Measurements from ENCODE around the gene DACT1.

Gene DACT1

DNA sequence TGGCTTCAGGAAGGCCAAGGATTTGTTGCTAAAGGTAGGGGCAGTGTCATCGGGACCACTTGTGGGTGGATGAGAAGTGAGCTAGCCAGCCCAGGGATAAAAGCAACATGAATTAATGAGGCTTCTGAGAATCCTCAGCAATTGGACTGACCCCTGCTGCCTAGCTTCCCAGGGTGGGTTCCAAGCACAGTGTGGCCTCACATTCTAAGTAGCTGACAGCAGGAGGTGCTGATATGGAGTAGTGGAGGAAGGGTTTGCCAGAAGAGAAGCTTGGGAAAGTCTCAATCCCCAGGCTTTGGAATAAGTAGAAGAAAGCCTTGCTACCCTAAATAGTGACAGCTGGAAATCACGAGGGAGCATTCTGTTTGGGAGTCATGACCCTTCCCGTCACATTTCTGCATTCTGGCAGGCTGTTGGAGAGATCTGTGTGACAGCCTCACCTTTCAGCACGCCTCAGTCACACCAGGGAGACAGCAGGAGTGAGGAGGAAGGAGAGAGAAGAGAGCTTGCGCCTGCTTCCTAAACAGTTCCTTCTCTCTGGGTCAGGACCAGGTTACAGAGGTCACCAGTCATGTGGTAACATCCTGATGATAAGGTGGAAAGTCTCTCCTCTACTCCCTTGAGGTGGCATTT is 31.2 kb downstream of the DACT1 start:
- no peak for DNase-seq

DNA sequence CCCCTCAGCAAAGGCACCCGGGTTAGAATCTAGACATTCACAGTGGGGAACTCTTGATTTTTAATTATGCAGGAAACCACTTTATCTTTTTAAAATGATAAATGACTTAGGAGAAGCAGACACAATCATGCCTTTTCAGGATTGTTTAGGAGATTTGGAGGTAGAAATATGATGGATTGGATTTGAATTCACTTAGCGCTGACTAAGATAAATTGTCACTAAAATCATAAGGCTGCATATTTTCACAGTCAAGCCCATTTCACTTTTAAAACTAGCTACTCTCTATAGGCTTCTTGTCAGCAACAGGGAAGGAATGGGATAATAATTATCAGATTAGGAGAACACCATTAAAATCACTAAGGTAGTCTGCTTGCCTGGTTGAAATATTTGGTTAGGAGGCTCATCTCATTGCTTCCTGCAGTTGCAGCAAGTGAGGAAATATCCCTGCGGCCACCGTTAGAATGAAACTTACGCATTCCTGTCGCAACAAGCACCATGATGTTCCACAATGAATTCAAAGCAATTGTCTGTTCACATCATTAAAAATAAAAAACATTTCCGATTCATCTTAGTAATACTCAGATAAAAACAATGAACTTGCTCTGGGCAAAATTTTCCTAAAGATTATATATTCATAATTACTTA is 31.9 kb downstream of the DACT1 start:
- DNase-seq = no peak

DNA sequence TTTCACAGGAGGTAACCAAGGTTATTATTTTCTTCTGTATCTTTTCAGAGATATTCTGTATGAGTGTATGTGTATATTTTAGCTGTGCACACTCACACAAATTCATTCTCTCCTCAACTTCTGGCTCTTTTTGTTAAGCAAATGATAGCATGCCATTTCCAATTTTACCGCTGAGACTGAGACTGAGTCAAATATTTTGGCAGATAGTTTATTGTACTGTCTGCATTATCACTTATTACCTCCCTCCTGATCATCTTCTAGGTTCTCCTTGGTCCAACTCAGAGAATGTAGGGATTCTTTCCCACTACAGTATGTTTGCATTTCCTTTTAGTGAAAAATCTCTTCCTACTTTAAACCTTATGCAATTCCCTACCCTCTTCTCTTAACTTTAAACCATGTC is 33.3 kb downstream of the DACT1 start:
- DNase-seq = no peak

DNA sequence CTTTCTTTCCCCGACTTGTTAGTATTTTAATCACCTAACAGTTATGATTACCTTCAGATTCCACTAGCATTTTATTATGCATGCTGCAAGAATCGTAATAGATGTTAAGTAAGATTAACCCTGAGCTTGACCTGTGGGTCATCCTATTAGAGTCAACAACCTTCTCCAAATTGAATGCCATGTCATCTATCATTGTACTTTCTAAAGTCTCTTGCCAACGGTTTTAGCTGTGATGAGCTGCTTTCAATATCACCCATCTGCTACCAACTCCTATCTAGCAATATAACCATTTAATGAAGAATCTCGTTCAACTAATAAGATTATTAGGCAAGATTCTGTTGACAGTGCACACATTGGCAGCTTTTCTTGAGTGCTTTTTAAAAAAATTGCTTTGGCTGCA is 33.7 kb downstream of the DACT1 start:
- no peak for DNase-seq

GRCh38 chr14:58673722-58674121 is 36.0 kb downstream of the DACT1 start:
- no peak for DNase-seq

DNA sequence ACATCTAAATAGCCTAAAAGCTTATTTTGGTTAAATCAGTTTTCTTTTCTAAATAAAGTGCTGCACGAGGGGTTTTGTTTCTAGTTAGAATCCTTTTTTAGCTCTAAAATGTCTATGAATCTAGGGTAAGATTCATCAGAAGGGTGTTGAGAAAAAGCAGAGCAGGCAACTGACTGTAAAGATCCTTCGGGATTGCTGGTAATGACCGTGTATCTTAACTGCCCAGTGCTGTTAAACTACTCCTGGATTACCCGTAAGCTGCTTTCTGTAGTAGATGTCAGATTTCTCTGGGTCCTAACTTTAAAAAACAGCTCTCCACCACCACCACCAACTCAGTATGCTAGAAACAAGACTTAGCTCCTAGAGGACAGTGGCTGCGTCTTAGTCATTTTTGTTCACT is 39.2 kb downstream of the DACT1 start:
- DNase-seq = no peak

- DNase-seq = no peak
Observed at GRCh38 chr14:58677517-58677916, 39.8 kb downstream of the DACT1 start.

GRCh38 chr14:58677996-58678395 is 40.2 kb downstream of the DACT1 start:
- no peak for DNase-seq

- no peak for DNase-seq
Observed at GRCh38 chr14:58680698-58681097, 42.9 kb downstream of the DACT1 start.

GRCh38 chr14:58687232-58687795 is 49.6 kb downstream of the DACT1 start:
- DNase-seq = no peak

DNA sequence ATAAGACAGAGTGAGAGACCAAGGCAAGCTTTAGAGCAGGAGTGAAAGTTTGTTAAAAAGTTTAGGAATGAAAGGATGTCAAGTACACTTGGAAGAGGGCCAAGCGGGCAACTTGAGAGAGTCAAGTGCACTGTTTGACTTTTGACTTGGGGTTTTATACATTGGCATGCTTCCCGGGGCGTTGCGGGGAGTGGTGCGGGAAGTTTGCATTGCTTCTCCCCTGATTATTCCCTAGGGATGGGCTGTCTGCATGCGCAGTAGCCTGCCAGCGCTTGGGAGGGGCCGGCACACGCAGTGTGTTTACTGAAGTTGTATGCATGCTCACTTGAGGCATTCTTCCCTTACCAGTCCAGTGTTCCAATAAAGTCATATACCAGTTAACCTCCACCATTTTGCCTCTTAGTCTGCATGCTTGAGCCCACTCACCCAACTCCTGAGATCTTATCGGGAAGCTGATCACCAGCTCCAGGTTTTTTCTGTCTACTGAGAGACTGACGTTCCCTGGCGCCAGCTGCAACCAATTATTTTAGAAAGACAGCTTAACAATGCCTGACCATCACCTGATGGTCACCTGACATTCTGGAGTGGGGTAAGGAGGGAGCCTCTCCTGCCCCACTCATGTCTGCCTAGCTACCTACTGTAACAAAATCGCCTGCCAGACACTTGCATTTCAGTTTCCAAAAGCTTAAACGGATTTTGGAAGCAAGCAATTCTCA is 53.2 kb downstream of the DACT1 start:
- no peak for DNase-seq

GRCh38 chr14:58693048-58693447 is 55.3 kb downstream of the DACT1 start:
- no peak for DNase-seq

DNA sequence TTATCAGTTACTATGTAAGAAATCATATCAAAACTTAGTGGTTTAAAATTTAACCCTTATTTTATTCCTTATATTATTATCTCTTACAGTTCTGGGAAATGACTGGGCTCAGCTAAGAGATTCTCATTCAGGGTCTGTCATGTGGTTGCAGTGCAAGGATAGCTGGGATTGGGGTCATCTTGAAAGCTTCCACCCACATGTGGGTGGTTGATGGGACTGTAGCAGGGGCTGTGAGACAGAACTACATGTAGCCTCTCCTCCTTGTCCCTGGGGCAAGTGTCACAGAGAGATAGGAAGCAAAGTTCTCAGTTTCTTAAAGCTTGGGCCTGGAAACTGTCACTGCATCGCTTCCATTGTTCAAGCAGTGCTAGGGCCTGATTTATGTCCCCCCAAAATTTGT is 57.8 kb downstream of the DACT1 start:
- no peak for DNase-seq

DNA sequence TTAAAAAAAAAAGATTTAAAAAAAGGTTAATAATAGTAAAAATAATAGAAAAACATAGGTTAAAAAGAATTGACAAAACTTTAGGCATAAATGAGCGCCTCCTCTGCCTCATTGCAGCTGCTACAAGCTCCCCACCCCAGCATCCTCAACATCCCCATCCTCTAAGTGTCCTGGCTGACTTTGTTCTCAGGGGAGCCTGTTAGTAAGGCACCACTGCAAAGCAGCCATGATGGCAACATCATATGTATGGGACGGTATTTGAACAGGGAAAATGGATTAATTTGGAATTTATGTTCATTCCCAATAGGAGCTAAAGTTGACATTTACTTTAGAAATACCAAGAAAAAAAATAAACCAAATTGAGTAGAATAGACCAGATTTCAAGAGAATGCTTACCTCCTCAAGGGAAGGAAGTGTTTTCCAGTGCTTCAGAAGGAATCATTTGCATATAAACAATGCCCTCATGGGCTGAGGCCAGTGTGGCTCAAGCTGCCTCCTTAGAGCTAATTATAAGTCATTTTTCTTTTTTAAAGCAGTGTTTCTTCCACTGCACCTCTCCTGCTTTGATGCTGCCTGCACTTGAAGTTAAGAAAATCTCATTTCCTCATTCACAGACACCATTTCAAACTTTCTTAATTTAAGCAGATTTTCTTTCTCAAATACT is 59.6 kb downstream of the DACT1 start:
- DNase-seq = no peak

Data from activated T-cell treated with anti-CD3 and anti-CD28 coated beads, Interleukin-2, amount 50 U/mL, for 1 hour (primary cell).